ENCODE measurements around the gene KPNA1.
"Not testable (repeated sequence)": the region's sequence is repeated elsewhere in the genome, so short reads cannot be mapped to it uniquely, and the experiment has no call there.

KPNA1 gene

DNA sequence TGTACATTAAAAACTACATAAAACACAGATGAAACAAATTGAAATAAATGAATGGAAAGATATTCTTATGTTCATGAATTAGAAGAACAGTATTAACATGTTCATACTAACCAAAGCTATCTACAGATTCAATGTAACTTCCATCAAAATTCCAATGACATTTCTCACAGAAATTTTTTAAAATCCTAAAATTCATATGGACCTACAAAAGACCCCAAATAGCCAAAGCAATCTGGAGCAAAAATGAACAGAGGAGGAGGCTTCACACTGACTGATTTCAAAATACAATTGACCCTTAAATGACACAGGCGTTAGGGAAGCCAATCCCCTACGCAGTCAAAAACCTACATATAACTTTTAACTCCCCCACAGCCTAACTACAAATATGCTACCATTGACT is 39.4 kb downstream of the KPNA1 start:
- no peak for DNase-seq (ENCODE audit: low spot score)

DNA sequence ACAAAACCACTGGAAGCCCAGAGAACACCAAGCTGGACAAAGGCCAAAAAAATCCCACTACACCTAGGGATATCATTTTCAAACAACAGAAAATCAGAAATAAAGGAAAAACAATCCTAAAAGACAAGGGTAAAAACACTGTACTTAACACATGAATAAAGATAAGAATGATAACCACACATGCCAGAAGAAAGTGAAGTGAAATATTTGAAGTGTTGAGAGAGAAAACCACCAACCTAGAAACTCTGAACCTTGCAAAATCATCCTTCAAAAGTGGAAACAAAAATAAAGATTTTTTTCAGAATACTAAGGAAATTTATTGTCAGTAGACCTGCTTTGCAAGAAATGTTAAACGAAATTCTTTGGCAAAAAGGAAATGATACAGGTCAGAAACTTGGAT is 45.1 kb downstream of the KPNA1 start:
- no peak for DNase-seq (ENCODE audit: low spot score)

GRCh38 chr3:122468896-122469533 is 45.7 kb downstream of the KPNA1 start:
- no peak for DNase-seq (ENCODE audit: low spot score)

- no peak for DNase-seq (ENCODE audit: low spot score)
Observed at GRCh38 chr3:122466701-122467240, 48.0 kb downstream of the KPNA1 start.

DNA sequence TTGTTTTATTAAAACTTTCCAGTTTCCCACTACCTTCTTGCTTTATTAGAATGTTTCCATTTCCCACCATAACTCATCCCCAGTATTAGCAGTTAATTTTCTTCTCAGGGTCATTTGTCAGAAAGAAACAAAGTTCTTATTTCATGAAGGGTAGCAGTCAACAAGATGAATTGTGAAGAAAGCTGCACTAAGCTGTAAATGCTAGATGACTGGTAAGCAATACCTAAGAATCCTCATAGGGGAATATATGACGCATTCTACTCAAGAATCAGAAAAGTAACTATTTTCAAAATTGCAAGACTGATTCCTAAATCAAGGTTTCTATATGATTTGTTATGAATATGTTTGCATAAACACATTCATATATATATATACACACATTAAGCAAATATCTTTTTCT is 50.1 kb downstream of the KPNA1 start:
- no peak for DNase-seq (ENCODE audit: low spot score)

- no peak for DNase-seq (ENCODE audit: low spot score)
Observed at GRCh38 chr3:122462406-122462805, 52.3 kb downstream of the KPNA1 start.

DNA sequence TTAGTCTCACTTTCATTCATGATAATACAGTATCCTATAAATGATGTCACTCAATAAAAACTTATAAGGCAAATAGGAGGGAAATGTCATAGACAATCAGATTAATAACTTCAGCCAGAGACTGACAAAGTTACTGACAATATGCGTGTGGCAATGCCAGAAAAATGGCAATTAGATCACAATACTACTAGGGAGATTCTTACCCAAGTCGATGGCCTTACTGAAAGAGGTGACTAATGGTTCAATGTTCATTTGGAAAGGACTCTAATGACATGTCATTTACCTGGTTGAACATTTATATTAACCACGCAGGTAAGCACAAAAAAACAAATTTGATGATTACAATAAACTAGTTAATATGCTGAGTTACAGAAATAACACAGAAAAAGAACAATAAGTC is 52.9 kb downstream of the KPNA1 start:
- no peak for DNase-seq (ENCODE audit: low spot score)

GRCh38 chr3:122458992-122459391 is 55.7 kb downstream of the KPNA1 start:
- peak; percentile 54 for DNase-seq (ENCODE audit: low spot score)

GRCh38 chr3:122457706-122458105 is 57.0 kb downstream of the KPNA1 start:
- no peak for DNase-seq (ENCODE audit: low spot score)

DNA sequence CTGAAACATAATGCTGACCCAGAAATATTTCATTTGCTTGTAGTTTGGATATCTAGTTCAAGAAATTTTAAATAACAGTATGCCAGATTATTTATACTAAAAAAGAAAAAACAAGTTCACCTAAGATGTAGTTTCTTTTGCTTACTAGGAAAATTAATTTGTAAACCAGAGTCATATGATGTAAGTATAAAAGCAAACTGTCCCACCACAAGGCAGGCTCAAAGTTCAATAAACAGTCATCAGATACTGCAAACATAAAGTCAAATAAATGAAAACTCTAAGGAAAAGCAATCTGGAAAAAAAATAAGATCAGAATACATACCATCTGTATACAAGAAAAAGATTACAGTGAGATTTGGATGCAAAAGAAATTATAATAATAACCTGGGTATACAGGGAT is 58.7 kb downstream of the KPNA1 start:
- no peak for DNase-seq (ENCODE audit: low spot score)

GRCh38 chr3:122451371-122451770 is 63.4 kb downstream of the KPNA1 start:
- no peak for DNase-seq (ENCODE audit: low spot score)

DNA sequence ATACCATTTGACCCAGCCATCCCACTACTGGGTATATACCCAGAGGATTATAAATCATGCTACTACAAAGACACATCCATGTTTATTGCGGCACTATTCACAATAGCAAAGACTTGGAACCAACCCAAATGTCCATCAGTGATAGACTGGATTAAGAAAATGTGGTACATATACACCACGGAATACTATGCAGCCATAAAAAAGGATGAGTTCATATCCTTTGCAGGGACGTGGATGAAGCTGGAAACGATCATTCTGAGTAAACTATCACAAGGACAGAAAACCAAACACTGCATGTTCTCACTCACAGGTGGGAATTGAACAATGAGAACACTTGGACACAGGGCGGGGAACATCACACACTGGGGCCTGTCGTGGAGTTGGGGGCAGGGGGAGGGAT is 66.5 kb downstream of the KPNA1 start:
- DNase-seq (ENCODE audit: low spot score), result not testable (repeated sequence)

GRCh38 chr3:122444491-122444887 is 70.2 kb downstream of the KPNA1 start:
- not testable (repeated sequence) for DNase-seq (ENCODE audit: low spot score)

GRCh38 chr3:122443762-122444490 is 70.8 kb downstream of the KPNA1 start:
- not testable (repeated sequence) for DNase-seq (ENCODE audit: low spot score)

DNA sequence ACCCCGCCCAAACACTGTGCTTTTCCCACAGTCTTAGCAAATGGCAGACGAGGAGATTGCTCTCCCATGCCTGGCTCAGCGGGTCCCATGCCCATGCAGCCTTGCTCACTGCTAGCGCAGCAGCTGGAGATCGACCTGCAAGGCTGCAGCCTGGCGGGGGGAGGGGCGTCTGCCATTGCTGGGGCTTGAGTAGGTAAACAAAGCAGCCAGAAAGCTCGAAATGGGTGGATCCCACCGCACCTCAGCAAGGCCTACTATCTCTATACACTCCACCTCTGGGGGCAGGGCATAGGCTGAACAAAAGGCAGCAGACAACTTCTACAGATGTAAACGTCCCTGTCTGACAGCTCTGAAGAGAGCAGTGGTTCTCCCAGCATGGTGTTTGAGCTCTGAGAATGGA is 71.6 kb downstream of the KPNA1 start:
- no peak for DNase-seq (ENCODE audit: low spot score)

DNA sequence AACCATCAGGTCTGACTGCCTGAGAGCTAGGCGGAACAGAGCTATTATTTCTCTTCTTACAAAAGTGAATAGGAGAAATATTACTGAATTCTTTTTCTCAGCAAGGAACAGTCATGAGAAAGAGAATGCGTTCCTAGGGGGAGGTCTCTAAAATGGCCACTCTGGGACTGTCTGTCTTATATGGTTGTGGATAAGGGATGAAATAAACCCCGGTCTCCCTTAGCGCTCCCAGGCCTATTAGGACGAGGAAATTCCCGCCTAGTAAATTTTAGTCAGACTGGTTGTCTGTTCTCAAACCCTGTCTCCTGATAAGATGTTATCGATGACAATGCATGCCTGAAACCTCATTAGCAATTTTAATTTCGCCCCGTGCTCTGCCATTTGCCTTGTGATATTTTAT is 78.8 kb downstream of the KPNA1 start:
- DNase-seq (ENCODE audit: low spot score), result no peak

- no peak for DNase-seq (ENCODE audit: low spot score)
Observed at GRCh38 chr3:122430371-122430770, 84.4 kb downstream of the KPNA1 start.

GRCh38 chr3:122427857-122428471 is 86.8 kb downstream of the KPNA1 start:
- no peak for DNase-seq (ENCODE audit: low spot score)

GRCh38 chr3:122421836-122422235 is 92.9 kb downstream of the KPNA1 start:
- DNase-seq (ENCODE audit: low spot score), result no peak

DNA sequence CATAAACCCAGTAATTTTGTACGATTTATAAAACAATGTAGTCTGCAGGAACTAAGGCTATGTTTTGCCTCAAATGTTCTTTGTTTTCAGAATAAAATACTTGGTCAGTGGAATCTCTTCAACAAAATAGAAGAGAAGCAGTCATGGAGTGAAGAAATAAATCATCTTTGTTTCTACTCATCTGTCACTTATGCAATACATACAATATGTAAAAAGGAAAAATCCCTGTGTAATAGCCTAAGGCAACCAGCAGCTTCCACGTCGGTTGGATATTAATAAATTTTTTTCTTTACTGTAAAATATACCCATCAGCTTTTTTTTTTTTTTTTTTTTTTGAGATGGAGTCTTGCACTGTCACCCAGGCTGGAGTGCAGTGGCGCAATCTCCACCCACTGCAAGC is 93.6 kb downstream of the KPNA1 start:
- no peak for DNase-seq (ENCODE audit: low spot score)

DNA sequence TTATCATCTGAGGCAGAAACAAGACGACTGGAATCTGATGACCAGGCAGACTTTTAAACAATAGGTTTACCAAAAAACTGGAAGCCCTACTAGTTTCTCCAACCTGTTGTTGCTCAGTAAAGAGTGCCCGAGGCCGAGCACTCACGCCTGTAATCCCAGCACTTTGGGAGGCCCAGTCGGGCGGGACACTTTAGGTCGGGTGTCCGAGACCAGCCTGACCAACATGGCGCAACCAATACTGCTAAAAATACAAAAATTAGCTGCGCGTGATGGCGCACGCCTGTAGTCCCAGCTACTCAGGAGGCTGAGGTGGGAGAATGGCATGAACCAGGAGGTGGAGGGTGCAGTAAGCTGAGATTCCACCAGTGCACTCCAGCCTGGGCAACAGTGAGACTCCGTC is 97.8 kb downstream of the KPNA1 start:
- DNase-seq (ENCODE audit: low spot score), result no peak

DNA sequence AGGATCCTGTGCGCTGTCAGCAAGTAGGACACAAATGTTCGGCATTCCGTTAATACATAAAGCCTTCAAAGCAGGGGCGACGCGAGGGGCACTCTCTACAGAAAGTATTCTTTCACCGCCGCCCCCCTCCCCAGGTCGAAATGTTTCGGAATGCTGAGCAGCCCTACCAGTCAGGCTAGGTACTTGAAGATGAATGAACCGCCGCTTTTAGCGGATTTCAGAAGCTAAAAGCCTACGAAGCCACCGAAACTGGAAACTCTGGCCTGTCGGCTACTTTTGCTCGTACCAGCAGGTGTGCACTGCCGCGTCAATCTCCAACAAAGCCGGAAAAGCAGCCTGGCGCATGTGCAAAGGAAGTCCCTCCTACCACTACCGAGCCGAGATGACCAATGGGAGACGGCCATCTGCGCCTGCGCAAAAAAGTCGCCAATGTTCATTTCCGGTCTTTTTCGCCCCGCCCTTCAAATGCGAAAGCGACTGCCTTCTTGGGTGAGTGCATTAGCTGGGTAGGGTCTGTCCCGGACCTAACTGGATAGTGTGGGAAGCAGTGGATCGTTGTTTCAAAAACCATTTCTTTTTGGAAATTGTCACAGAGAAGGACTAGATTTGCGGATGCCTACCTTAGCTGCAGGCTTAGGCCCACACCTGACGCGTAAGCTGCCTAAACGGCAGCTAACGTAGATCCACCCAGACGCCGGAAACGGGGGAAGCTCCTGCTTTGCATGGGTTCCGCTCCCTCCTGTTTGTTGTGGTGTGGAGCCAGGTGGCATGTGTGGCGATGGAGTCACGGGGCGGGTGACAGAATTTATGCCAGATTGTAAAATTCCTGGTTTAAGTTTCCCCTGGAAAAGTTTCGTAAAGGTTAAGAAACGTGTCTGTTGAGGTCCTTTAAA is 98.7 kb downstream of the KPNA1 start, which contains the start of gene WDR5B:
TSS of gene WDR5B (minus strand) at position 301 of the 893 bp plus-strand sequence. CDS start 534 bp downstream, outside the sequence.
- peak; percentile 100 for DNase-seq (ENCODE audit: low spot score)

Data from GM03348 (cell line).